GM19438 (cell line): Measurements from ENCODE around the gene FBXW4.
"Not testable (repeated sequence)": the region's sequence is repeated elsewhere in the genome, so short reads cannot be mapped to it uniquely, and the experiment has no call there.

Experiments
- ATAC-seq: cut with Tn5 transposase; IDR thresholded peaks from one replicate; pipeline ENCODE4 v1.9.1; 2021; ENCODE audit warnings: low read depth; ENCODE audit not compliant: unreplicated experiment

The FBXW4 gene

GRCh38 chr10:101663097-101663496, 31.9 kb downstream of the FBXW4 start:
- no peak for ATAC-seq

GRCh38 chr10:101660256-101660655, 34.7 kb downstream of the FBXW4 start:
- ATAC-seq, result no peak

GRCh38 chr10:101658975-101659374, 36.0 kb downstream of the FBXW4 start:
- ATAC-seq, result no peak

GRCh38 chr10:101656890-101657289, 38.1 kb downstream of the FBXW4 start:
- ATAC-seq, result no peak

GRCh38 chr10:101655570-101655969, 39.4 kb downstream of the FBXW4 start:
- no peak for ATAC-seq

- ATAC-seq, result no peak
Observed at GRCh38 chr10:101653536-101653935, 41.4 kb downstream of the FBXW4 start.

DNA sequence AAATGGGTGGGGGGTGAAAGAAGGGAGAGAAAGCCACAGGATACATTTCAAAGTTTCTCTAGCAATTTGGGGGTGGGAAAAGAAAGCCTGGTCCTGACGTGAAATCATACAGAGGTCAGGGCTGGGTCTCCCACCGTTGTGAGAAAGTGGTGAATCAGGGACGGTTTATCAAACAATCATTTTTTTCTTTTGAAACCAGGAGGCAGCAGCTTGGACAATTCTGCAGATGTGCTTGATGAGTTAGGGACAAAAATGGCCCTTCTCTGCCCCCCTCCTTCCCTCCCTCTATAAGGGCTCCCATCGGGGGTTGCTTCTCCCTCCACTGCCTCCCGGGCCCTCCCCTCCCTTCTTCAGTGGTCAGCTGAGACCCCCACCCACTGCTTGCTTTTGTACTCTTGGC, 43.6 kb downstream of the FBXW4 start:
- no peak for ATAC-seq

- no peak for ATAC-seq
Observed at GRCh38 chr10:101650863-101651262, 44.1 kb downstream of the FBXW4 start.

DNA sequence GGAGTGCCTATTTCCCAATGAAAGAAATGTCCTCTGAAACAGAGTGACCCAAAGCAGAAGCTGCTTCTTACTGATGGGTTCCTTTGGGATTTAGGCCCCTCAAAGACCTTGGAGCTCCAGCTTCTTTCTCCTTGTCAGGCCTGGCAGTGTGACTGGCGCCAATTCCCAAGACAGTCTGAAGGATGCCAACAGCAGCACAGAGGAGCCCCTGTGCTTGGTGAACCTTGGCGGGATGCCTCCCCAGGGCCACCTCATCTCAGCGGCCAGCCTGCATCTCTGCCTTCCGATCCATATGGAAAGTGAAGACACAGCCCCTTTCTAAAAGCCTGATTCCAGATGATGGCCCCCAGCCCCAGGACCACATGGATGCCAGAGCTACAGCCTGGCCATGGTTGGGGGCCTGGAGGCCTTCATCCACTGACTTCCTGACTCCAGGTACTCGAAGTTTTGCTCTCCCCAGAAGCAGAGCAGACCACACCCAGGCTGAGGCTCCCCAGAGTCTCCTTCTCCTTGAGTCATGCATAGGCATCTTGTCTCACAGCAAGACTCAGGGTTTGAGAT, 45.4 kb downstream of the FBXW4 start:
- ATAC-seq, result no peak

GRCh38 chr10:101647255-101647654, 47.7 kb downstream of the FBXW4 start:
- no peak for ATAC-seq

DNA sequence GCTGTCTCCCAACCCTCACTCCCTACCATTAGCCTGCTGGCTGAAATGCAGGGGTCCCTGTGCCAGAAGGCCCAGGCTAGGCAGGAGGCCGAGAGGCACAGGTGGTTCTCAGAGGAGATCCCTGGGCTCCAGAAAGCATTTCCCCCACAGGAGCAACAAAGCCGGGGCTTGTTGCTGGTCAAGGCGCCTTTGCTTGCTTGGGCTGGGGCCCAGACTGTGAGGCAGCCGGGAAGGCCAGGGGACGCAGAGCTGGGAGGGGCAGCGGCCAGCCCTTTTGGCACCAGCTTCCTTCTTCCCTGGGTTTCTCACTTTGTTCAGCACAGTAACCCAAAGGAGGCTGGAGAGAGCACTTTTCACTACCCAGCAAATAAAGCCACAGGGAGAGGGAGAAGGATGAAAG, 48.6 kb downstream of the FBXW4 start:
- no peak for ATAC-seq

- ATAC-seq, result no peak
Observed at GRCh38 chr10:101645659-101646058, 49.3 kb downstream of the FBXW4 start.

DNA sequence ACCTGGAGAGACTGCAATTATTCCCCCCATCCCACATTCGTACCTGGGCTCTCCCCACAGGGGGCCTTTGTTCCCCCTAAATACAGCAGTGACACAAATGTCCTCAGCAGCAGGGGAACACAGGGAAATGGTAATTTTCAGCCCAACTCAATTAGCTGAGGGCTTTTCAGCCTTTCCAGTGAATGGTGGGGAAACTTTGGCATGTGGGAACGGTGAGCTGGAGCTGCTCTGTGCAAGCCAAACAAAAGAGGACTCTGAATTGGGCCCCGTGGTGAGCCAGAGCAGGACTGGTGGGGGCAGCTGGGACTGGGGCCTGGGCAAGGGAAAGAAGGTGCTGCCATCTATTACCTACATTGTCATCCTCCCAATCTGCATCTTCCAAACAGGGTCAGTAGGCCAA, 51.0 kb downstream of the FBXW4 start:
- no peak for ATAC-seq

DNA sequence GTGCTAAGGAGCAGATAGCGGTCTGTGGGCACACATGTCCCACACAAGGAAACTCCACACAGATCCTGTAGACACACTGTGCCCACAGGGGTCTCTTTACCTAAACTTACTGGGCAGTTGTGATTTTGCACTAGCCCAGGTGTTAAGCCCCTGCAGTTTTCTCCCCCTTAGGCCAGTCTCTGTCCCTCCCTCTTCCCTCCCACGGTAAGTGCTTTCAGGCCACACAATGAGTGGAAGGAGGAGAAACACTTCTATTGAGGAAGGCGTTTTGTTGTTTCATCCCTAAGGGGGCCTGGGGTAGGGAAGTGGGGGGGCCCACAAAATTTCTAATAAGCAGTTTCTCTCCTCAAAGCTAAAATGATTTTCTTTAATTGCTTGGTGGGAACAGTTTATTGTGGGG, 51.4 kb downstream of the FBXW4 start:
- ATAC-seq, result no peak

DNA sequence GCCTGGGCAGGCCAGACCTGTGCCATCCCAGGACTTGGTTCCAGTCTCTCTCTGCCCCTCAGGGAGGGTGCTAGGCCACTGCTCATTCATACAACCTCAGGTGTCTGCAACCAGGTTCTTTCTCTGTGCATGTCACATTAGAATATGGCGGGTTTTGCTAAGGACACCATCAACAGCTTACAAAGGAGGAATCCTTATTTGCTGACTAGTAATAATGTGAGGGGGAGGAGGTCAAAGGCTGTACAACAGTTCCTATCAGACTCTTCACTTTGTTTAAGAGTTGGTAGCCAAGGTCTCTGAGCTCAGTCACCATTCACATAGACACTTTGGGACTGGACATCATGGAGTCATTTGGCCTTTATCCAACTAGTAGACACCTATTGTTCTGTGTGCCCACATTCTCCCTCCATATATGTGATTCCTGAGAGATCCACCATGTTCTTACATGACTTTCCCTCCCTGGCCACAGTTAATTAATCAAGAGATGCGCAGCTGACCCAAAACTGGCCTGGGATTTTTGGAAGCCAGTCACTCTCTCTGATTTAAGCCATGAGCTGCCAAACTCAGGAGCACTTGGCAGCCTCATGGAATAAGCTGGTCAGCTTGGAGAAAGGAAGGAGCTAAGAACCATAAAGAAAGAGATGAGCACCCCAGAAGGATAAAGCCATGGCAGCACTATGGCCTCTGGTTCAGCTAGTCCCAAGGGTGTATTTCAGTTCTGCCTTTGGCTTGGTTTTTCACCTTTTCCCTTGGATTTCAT, 55.6 kb downstream of the FBXW4 start:
- no peak for ATAC-seq

GRCh38 chr10:101633510-101633909, 61.5 kb downstream of the FBXW4 start:
- ATAC-seq, result not testable (repeated sequence)

- ATAC-seq, result no peak
Observed at GRCh38 chr10:101631821-101632475, 63.0 kb downstream of the FBXW4 start.

DNA sequence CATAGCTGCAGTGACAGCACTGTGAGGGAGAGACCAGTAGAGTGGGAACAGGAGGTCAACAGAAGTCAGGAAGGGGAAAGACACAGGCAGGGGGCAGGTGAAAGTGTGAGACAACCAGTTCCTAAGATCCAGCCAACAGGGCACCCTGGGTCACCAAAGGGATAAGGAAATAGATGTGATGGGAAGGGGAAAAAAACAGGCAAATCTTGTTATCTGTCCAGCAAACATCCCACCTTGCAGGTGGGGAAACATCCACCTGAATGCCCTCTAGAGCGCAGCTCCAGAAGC, 64.4 kb downstream of the FBXW4 start:
- ATAC-seq, result no peak

GRCh38 chr10:101629837-101630632, 64.9 kb downstream of the FBXW4 start:
- no peak for ATAC-seq

DNA sequence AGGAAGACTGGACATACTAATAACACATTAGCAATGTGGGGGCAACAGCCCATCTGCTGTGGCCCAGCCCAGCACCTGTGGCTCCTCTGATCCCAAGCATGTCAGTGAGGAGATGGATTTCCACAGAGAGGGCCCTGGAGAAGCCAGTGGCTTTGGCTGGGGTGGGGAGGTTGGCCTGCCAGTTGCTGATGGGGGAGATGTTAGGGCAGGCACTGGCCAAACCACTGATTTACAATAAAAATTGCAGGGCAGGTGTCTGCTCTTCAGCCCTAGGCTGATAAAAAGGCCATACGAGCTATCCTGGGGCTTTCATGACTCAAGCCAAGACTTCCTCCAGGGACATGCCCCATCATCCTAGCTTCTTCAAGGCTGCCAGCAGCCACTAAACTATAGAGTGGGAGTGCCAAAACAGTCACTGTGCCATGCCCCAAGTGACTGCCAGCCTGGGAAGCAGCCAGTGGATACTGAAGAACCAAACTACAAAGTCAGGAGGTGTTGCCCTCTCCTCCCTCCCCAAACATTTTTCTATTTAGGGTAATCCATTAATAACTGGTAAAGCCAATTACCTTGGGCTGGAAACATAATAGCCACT, 69.1 kb downstream of the FBXW4 start:
- no peak for ATAC-seq

- no peak for ATAC-seq
Observed at GRCh38 chr10:101624526-101625102, 70.4 kb downstream of the FBXW4 start.
